HEK293 (cell line): ENCODE data around the gene DGKD.

ENCODE experiments used
- CTCF ChIA-PET: fragments of 350-600 bp; formaldehyde crosslinking; extraction: SDS; loops from one replicate; lab custom pipeline; 2021; ENCODE audit warnings: antibody characterized with exemption; lab: Yijun Ruan, JAX
- POLR2A ChIA-PET: fragments of 300-600 bp; formaldehyde crosslinking; extraction: SDS; loops from one replicate; lab custom pipeline; 2020; ENCODE audit warnings: antibody characterized with exemption, inconsistent platforms; lab: Yijun Ruan, JAX
- H3K27ac ChIP-seq: fragments of 200-500 bp; sonication (Bioruptor generic); 2 replicates; pipeline ENCODE4 v1.5.1; 2014; ENCODE audit warnings: low read depth, low read length, control low read depth, inconsistent platforms; ENCODE audit errors: extremely low read depth
- H3K36me3 ChIP-seq, 2 experiments: fragments of 200-500 bp in 1 of 2; sonication (Bioruptor generic) in 1 of 2; 1 replicate in 1 of 2; 2 replicates in 1 of 2; pipeline ENCODE4 v1.5.1; 2014 to 2017; ENCODE audit warnings: inconsistent platforms in 2 of 2, low read length in 2 of 2; ENCODE audit not compliant: control insufficient read depth in 2 of 2, insufficient read depth in 1 of 2
- H3K4me1 ChIP-seq: fragments of 200-500 bp; sonication (Bioruptor generic); 2 replicates; pipeline ENCODE4 v1.5.1; 2014; ENCODE audit warnings: mild to moderate bottlenecking, low read length, inconsistent platforms; ENCODE audit not compliant: control insufficient read depth, insufficient read depth
- H3K4me3 ChIP-seq: 2 replicates; pipeline ENCODE4 v1.5.1; 2011; ENCODE audit warnings: low read depth, mild to moderate bottlenecking, control low read depth, low read length, moderate library complexity
- H3K9me3 ChIP-seq: fragments of 200-500 bp; sonication (Bioruptor generic); 2 replicates; pipeline ENCODE4 v1.5.1; 2014; ENCODE audit warnings: low read depth, low read length, inconsistent platforms; ENCODE audit not compliant: control insufficient read depth, insufficient read depth
- BCL11A ChIP-seq: fragments of 450-650 bp; formaldehyde crosslinking; IDR thresholded peaks from 2 replicates; pipeline ENCODE4 v1.5.1; 2016; ENCODE audit warnings: low read depth, missing biosample characterization, missing genetic modification characterization
- KLF1 ChIP-seq: fragments of 450-650 bp; formaldehyde crosslinking; IDR thresholded peaks from 2 replicates; pipeline ENCODE4 v1.5.1; 2016; ENCODE audit warnings: missing biosample characterization, missing genetic modification characterization
- MYNN ChIP-seq: fragments of 450-650 bp; formaldehyde crosslinking; IDR thresholded peaks from 2 replicates; pipeline ENCODE4 v1.5.1; 2016; ENCODE audit warnings: missing biosample characterization, missing genetic modification characterization, borderline replicate concordance
- PRDM2 ChIP-seq: fragments of 450-650 bp; formaldehyde crosslinking; IDR thresholded peaks from 2 replicates; pipeline ENCODE4 v1.5.1; 2016; ENCODE audit warnings: missing biosample characterization, missing genetic modification characterization, borderline replicate concordance
- ZBTB21 ChIP-seq: fragments of 450-650 bp; formaldehyde crosslinking; IDR thresholded peaks from 2 replicates; pipeline ENCODE4 v1.5.1; 2017; ENCODE audit warnings: missing biosample characterization, missing genetic modification characterization
- ZBTB7A ChIP-seq: fragments of 450-650 bp; formaldehyde crosslinking; IDR thresholded peaks from 2 replicates; pipeline ENCODE4 v1.5.1; 2016; ENCODE audit warnings: low read depth, missing biosample characterization, missing genetic modification characterization
- ZEB2 ChIP-seq: fragments of 450-650 bp; formaldehyde crosslinking; IDR thresholded peaks from 2 replicates; pipeline ENCODE4 v1.5.1; 2016; ENCODE audit warnings: missing biosample characterization, missing genetic modification characterization
- ZNF138 ChIP-seq: fragments of 450-650 bp; formaldehyde crosslinking; IDR thresholded peaks from 2 replicates; pipeline ENCODE4 v1.5.1; 2016; ENCODE audit warnings: missing biosample characterization, missing genetic modification characterization, borderline replicate concordance
- ZNF211 ChIP-seq: fragments of 450-650 bp; formaldehyde crosslinking; IDR thresholded peaks from 2 replicates; pipeline ENCODE4 v1.5.1; 2016; ENCODE audit warnings: low read depth, missing biosample characterization, missing genetic modification characterization
- ZNF248 ChIP-seq: fragments of 450-650 bp; formaldehyde crosslinking; IDR thresholded peaks from 2 replicates; pipeline ENCODE4 v1.5.1; 2017; ENCODE audit warnings: missing biosample characterization, missing genetic modification characterization
- ZNF433 ChIP-seq: fragments of 450-650 bp; formaldehyde crosslinking; IDR thresholded peaks from 2 replicates; pipeline ENCODE4 v1.5.1; 2016; ENCODE audit warnings: missing biosample characterization, missing genetic modification characterization, low read depth
- ZNF571 ChIP-seq: fragments of 450-650 bp; formaldehyde crosslinking; IDR thresholded peaks from 2 replicates; pipeline ENCODE4 v1.5.0; 2017; ENCODE audit warnings: missing biosample characterization, missing genetic modification characterization
- ZNF585B ChIP-seq: fragments of 450-650 bp; formaldehyde crosslinking; IDR thresholded peaks from 2 replicates; pipeline ENCODE4 v1.5.1; 2016; ENCODE audit warnings: missing biosample characterization, missing genetic modification characterization
- ZNF600 ChIP-seq: fragments of 450-650 bp; formaldehyde crosslinking; IDR thresholded peaks from 2 replicates; pipeline ENCODE4 v1.5.1; 2016; ENCODE audit warnings: missing biosample characterization, missing genetic modification characterization
- ZNF654 ChIP-seq: fragments of 450-650 bp; formaldehyde crosslinking; IDR thresholded peaks from 2 replicates; pipeline ENCODE4 v1.5.1; 2016; ENCODE audit warnings: low read depth, missing biosample characterization, missing genetic modification characterization
- ZNF791 ChIP-seq: fragments of 450-650 bp; formaldehyde crosslinking; IDR thresholded peaks from 2 replicates; pipeline ENCODE4 v1.5.1; 2016; ENCODE audit warnings: missing biosample characterization, missing genetic modification characterization
- ZSCAN30 ChIP-seq: fragments of 450-650 bp; IDR thresholded peaks from 2 replicates; pipeline ENCODE4 v1.5.1; 2018; ENCODE audit warnings: missing biosample characterization, mild to moderate bottlenecking, missing genetic modification characterization, moderate library complexity
- TF ChIP-seq, protein P1 (sequence below): fragments of 450-650 bp; formaldehyde crosslinking; IDR thresholded peaks from 2 replicates; pipeline ENCODE4 v1.5.1; 2016; ENCODE audit warnings: missing biosample characterization, missing genetic modification characterization
- TF ChIP-seq, protein P2 (sequence below): fragments of 450-650 bp; formaldehyde crosslinking; IDR thresholded peaks from 2 replicates; pipeline ENCODE4 v1.5.1; 2016; ENCODE audit warnings: missing biosample characterization, missing genetic modification characterization, low read depth
- TF ChIP-seq, protein P3 (sequence below): fragments of 450-650 bp; formaldehyde crosslinking; IDR thresholded peaks from 2 replicates; pipeline ENCODE4 v1.5.1; 2016; ENCODE audit warnings: missing biosample characterization, missing genetic modification characterization

The DGKD gene

DNA sequence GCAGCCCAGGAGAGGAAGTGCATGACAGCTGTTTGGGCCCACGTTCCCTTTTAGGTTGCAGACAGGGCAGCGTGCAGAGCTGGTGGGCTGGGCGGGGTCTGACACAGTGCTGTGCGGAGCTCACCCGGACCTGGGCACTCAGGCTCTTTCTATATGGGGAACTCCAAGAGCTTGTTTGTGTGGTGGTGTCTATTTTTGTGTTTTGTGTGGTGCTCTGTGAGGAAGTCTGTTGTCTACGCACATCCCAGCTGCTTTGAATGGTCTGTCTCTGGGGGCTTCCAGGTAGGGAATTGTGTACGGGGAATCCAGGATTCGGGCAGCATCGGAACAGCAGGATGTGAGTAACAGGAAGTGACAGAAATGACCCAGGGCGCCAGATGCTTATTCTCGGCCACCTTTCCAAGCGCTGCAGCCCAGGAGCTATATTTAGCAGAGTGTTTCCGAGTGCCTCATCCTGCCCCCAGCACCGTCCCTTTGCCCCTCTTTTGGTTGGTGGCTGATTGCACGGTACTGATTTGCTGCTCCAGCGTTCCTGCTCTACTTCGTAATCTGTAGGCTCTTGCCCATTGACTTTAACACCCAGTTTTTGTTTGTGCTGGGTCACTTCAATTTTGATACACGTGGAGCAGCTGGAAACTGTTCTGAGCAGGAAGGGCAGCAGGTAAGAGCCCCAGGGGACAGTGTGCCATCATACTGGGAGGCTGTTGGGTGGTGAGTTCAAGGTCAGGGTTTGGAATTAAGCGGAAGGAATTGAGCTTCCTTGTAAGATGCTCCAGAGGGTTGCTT is 64.7 kb downstream of the DGKD start:
- POLR2A ChIA-PET = no interaction called here

DNA sequence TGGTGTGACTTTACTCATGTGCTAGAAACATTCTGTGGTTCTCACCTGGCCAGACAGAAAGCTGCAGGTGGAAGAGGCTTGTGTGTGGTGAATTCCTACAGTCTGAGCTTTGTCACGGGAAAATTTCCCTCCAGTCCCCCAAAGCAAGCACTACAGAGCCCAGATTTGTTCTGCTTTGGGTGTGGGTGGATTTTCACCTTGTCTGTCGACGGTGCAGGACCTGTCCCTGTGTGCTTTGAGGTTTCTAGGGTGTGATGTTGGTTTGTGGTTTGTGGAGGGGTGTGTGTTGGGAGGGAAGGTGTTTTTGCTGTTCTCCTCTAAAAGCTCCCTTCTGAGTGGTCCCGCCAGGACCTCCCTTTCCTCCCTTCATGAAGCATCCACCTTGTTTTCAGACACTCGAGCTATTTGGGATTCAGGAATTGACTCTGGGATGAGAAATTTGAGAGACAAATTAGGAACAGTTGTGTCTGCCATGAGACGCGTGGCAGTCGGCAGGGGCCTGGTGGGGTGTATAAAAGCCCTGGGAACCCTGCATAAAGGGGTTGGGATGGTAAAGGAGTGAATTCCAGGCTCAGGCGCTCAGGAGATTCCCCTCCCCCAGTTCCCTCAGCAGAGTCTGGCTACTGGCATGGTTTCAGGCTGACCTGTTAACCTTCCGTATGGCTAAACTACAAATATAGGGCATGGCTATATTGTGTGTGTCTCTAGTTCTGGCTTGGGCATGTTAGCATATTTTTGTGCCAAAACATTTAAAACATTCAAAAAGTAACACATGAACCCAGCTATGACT is 65.5 kb downstream of the DGKD start:
- H3K9me3 ChIP-seq = no peaks in the 10 kb centered on the region
- POLR2A ChIA-PET = no interaction called here
- H3K4me1 ChIP-seq = peaks cover 6% of the 10 kb centered on the region; the same call in 1 of the 2 replicates
- TF ChIP-seq PRDM2 (tag by site-specific recombination) (no peak), ZBTB21 (no peak), ZNF600 (no peak), KLF1 (tag by site-specific recombination) (peak; percentile 66), ZNF571 (tag by site-specific recombination) (no peak), ZNF791 (tag by site-specific recombination) (no peak)
- TF ChIP-seq, protein P1, sequence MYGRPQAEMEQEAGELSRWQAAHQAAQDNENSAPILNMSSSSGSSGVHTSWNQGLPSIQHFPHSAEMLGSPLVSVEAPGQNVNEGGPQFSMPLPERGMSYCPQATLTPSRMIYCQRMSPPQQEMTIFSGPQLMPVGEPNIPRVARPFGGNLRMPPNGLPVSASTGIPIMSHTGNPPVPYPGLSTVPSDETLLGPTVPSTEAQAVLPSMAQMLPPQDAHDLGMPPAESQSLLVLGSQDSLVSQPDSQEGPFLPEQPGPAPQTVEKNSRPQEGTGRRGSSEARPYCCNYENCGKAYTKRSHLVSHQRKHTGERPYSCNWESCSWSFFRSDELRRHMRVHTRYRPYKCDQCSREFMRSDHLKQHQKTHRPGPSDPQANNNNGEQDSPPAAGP (tag by site-specific recombination) = peak; percentile 70
- H3K36me3 ChIP-seq = peaks cover 0 to 5% of the 10 kb centered on the region in 2 experiments; a peak in 1 of 3 replicates
- no peak overlapping the region for H3K4me3 ChIP-seq
- H3K27ac ChIP-seq = no peak overlapping the region
- CTCF ChIA-PET = interaction anchor here (0.6 to 0.9 kb wide), 3 partner anchors 23 to 1626 kb away, joined by 3 read pairs; no protein-coding TSS in a partner anchor

More for the DNA sequence above, 64.7 kb downstream of the DGKD start:
- TF ChIP-seq ZEB2 (tag by site-specific recombination) = no peak
- TF ChIP-seq ZNF211 (tag by site-specific recombination) = no peak
- no peak for TF ChIP-seq ZNF138 (tag by site-specific recombination)
- no peak for TF ChIP-seq ZSCAN30 (tag by site-specific recombination)
- TF ChIP-seq, protein P2, sequence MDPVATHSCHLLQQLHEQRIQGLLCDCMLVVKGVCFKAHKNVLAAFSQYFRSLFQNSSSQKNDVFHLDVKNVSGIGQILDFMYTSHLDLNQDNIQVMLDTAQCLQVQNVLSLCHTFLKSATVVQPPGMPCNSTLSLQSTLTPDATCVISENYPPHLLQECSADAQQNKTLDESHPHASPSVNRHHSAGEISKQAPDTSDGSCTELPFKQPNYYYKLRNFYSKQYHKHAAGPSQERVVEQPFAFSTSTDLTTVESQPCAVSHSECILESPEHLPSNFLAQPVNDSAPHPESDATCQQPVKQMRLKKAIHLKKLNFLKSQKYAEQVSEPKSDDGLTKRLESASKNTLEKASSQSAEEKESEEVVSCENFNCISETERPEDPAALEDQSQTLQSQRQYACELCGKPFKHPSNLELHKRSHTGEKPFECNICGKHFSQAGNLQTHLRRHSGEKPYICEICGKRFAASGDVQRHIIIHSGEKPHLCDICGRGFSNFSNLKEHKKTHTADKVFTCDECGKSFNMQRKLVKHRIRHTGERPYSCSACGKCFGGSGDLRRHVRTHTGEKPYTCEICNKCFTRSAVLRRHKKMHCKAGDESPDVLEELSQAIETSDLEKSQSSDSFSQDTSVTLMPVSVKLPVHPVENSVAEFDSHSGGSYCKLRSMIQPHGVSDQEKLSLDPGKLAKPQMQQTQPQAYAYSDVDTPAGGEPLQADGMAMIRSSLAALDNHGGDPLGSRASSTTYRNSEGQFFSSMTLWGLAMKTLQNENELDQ (tag by site-specific recombination) = no peak
- TF ChIP-seq, protein P1 (tag by site-specific recombination) = no peak
- TF ChIP-seq, protein P3, sequence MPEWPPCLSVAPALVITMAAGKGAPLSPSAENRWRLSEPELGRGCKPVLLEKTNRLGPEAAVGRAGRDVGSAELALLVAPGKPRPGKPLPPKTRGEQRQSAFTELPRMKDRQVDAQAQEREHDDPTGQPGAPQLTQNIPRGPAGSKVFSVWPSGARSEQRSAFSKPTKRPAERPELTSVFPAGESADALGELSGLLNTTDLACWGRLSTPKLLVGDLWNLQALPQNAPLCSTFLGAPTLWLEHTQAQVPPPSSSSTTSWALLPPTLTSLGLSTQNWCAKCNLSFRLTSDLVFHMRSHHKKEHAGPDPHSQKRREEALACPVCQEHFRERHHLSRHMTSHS (tag by site-specific recombination) = no peak
- no peak for TF ChIP-seq ZBTB21
- TF ChIP-seq ZBTB7A (tag by site-specific recombination) = no peak
- TF ChIP-seq MYNN (tag by site-specific recombination) = no peak
- no peak for TF ChIP-seq BCL11A (tag by site-specific recombination)
- TF ChIP-seq ZNF654 (tag by site-specific recombination) = no peak
- TF ChIP-seq ZNF585B (tag by site-specific recombination) = no peak
- no peak for TF ChIP-seq ZNF248 (tag by site-specific recombination)
- no peak for TF ChIP-seq ZNF433 (tag by site-specific recombination)
- no peaks in the 10 kb centered on the region for H3K9me3 ChIP-seq
- CTCF ChIA-PET = interaction anchor here (0.6 to 1.2 kb wide), 4 partner anchors 14 to 25 kb away, joined by 3 to 4 read pairs (median 4); no protein-coding TSS in a partner anchor
- H3K4me3 ChIP-seq = no peak overlapping the region
- no peak overlapping the region for H3K27ac ChIP-seq
- peaks cover 0 to 6% of the 10 kb centered on the region in 2 experiments; a peak in 1 of 3 replicates for H3K36me3 ChIP-seq
- peaks cover 6% of the 10 kb centered on the region; the same call in 1 of the 2 replicates for H3K4me1 ChIP-seq
